ENCODE data around the gene CTIF. TPM values are rescaled to one million over a fixed set of nuclear protein-coding genes. Genes with fewer than 3 reads are reported as not detected.

Gene CTIF
- total RNA-seq, 1 donor from 2014 or later, result 54.8 TPM

DNA sequence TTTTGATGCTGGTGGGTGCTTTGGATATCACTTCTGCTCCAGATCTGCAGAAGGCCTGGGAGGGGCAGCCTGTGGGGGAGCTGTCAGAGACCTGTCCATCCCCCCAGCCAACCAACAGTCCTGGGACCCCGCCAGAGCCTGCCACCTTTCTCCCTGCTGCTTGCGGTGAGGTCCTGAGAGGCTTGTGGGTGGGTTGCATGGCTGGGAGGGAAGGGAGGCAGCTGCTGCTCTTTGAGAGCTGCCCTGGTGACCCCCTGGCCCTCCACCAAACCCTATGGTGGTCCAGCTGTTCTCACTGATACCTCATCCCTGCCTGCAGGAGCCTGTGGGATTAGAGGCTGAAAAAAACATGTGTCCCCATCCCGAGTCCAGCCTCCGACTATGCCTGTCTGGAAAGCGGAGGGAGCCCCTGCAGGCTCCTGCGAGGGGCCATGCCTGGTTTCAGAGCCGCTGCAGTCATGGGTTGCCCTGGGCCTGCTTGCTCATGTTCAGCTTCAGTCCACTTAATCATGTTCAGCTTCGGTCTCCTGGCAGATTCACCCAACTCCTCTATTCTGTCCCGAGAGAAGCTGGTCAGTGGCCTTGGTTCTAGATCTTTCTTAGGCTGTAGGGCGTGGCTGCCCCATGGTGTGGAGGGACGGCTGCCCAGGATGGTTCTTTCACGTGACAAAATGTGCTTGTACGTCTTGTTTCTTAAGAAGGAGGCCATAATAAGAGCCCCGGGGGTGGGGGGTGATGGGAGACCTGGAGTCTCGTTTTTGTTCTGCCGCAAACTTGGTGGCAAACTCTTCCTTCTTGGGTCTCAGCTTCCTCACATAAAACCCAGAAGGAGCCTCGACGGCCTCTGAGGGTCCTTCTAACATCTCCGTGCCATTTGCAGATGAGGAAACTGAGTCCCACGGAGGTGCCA lies 98.5 kb downstream of the CTIF start:
- H3K4me3 ChIP-seq, result no peak overlapping the region
- DNase-seq, result no peak
- intact Hi-C loops (cut with DNase I), result no loop called here
- no peaks in the 10 kb centered on the region for H3K36me3 ChIP-seq
- no peaks in the 10 kb centered on the region for H3K9me3 ChIP-seq
- H3K4me1 ChIP-seq, result no peaks in the 10 kb centered on the region
- no peak for TF ChIP-seq CTCF (IDR thresholded peaks at IDR 0.05)
- no peak overlapping the region for H3K27ac ChIP-seq
- H3K27me3 ChIP-seq (ENCODE audit: low read depth), result no peaks in the 10 kb centered on the region
- no peak for ATAC-seq

DNA sequence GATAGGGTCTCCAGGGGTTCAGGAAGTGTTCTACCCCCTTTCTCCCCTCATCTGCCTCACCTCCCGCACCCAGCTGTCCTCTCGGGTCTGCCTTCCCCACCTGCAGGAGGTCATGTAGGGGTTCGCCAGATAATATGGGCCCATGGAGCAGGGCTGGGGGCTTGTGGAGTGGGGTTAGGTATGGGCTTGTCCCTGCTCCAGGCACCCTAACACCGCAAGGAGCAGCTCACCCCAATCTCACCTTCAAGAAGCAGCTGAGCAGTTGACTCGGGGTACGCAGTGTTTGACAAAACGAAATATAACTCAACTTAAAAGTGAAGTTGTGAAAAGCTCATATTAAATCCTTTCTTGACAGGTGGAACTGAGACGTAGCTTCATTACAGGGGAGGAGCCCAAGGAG lies 99.6 kb downstream of the CTIF start:
- H3K27me3 ChIP-seq (ENCODE audit: low read depth), result no peaks in the 10 kb centered on the region
- intact Hi-C loops (cut with DNase I), result no loop called here

GRCh38 chr18:48638896-48639771 lies 100.3 kb downstream of the CTIF start:
- TF ChIP-seq CTCF (IDR thresholded peaks at IDR 0.05), result no peak
- H3K27ac ChIP-seq, result no peak overlapping the region
- H3K36me3 ChIP-seq, result no peaks in the 10 kb centered on the region
- no peaks in the 10 kb centered on the region for H3K4me1 ChIP-seq
- no peaks in the 10 kb centered on the region for H3K27me3 ChIP-seq (ENCODE audit: low read depth)
- no peaks in the 10 kb centered on the region for H3K9me3 ChIP-seq
- no peak overlapping the region for H3K4me3 ChIP-seq
- ATAC-seq (no peak), DNase-seq (no peak)
- intact Hi-C loops (cut with DNase I), result no loop called here

More for the DNA sequence above, 99.6 kb downstream of the CTIF start:
- no peak overlapping the region for H3K27ac ChIP-seq
- H3K4me1 ChIP-seq, result no peaks in the 10 kb centered on the region
- no peaks in the 10 kb centered on the region for H3K36me3 ChIP-seq
- DNase-seq (no peak), ATAC-seq (no peak)
- TF ChIP-seq CTCF (IDR thresholded peaks at IDR 0.05), result no peak
- no peak overlapping the region for H3K4me3 ChIP-seq
- H3K9me3 ChIP-seq, result no peaks in the 10 kb centered on the region

DNA sequence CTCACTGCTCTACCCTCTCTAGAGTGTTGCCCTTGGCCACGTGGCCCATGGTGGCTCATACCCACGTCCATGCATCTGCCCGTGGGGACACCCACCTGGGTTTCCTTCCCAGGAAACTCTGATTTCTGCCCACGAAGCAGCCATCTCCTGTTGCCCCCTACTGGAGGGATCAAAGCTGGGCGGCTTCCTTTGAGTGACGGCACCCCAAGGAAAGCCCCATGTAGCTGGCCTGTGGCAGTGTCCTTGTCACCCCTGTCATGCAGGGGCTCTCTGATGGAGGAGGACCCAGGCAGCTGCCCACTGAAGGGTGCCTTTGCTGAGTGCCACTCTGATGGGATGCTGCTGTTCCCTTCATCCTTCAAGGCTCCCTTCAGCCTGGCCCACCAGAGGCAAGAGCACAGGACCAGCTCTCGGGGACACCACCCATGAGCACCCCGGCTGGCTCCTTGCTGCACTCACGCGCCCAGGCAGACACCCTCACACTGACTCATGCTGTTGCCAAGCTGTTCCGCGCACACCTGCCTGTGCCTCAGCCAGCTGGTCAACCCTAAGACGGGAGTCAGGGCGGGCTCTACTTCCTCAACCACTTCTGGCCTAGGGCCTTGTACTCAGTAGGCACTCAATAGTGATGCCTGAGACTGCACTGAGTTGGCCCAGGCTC lies 101.1 kb downstream of the CTIF start:
- TF ChIP-seq CTCF (IDR thresholded peaks at IDR 0.05), result no peak
- Histone ChIP-seq H3K27ac (no peak overlapping the region), H3K27me3 (ENCODE audit: low read depth) (no peaks in the 10 kb centered on the region), H3K9me3 (no peaks in the 10 kb centered on the region), H3K4me1 (no peaks in the 10 kb centered on the region), H3K36me3 (no peaks in the 10 kb centered on the region), H3K4me3 (no peak overlapping the region)
- intact Hi-C loops (cut with DNase I), result no loop called here
- ATAC-seq, result no peak
- no peak for DNase-seq

GRCh38 chr18:48640566-48641270 lies 101.9 kb downstream of the CTIF start:
- Histone ChIP-seq H3K4me3 (no peak overlapping the region), H3K36me3 (no peaks in the 10 kb centered on the region), H3K27me3 (ENCODE audit: low read depth) (no peaks in the 10 kb centered on the region), H3K4me1 (no peaks in the 10 kb centered on the region), H3K9me3 (no peaks in the 10 kb centered on the region), H3K27ac (no peak overlapping the region)
- intact Hi-C loops (cut with DNase I), result no loop called here
- no peak for ATAC-seq
- no peak for DNase-seq
- TF ChIP-seq CTCF (IDR thresholded peaks at IDR 0.05), result no peak
